Measurements from ENCODE around the gene PARVB.

PARVB gene

DNA sequence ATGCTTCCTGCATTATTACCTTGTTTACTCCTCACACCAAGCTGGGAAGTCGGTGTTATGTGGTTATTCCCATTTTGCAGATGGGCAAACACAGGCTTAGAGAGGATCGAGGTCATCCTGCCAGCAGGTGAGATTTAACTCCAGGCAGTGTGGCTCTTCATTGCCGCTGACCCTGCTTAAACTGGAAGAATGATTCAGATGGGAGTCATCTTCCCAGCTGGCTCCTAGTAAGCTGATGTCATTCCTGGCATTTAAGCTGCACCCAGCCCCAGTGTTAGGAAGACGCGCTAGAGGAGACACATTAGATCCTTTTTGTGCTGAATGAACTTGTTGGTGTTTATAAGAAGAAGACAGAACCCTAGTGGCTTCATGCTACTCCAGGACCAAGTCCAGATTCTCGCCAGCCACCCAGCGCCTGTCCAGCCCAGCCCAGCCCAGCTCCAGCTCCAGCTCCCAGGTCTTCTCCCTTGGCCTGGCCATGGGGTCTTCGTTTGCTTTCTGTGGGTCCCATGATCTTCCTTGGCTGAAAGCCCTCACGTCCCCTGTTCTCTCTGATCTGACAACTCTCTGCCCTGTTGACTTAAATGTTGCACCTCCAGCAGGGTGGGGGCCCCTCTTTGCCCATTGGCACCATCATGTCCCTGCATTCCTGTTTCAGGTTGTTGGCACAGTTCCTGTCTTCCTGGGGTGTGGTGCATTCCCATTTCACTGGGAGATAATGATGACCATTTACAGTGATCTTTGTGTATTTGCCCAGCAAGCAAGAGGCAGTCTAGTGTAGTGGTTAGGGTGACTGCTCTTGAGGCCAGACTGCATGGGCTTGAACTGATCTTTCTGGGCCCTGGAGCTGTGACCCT lies 13.6 kb downstream of the PARVB start:
- no peaks in the 10 kb centered on the region for H3K4me1 ChIP-seq (ENCODE audit: control insufficient read depth, insufficient read depth, low read length)
- H3K4me3 ChIP-seq (ENCODE audit: insufficient read depth, low read depth, low read length), result no peak overlapping the region
- no peaks in the 10 kb centered on the region for H3K36me3 ChIP-seq (ENCODE audit: control insufficient read depth, insufficient read depth, low read length)
- no peak overlapping the region for H3K27ac ChIP-seq (ENCODE audit: insufficient read depth, low read depth, low read length, poor library complexity, severe bottlenecking)
- WGBS, 2 experiments, result 90 to 91% methylated on average over 9 of the region's 9 CpGs
- H3K27me3 ChIP-seq (ENCODE audit: control insufficient read depth, insufficient read depth, low read length, poor library complexity, severe bottlenecking), result no peaks in the 10 kb centered on the region
- H3K9me3 ChIP-seq (ENCODE audit: control insufficient read depth, low read length), result no peaks in the 10 kb centered on the region

DNA sequence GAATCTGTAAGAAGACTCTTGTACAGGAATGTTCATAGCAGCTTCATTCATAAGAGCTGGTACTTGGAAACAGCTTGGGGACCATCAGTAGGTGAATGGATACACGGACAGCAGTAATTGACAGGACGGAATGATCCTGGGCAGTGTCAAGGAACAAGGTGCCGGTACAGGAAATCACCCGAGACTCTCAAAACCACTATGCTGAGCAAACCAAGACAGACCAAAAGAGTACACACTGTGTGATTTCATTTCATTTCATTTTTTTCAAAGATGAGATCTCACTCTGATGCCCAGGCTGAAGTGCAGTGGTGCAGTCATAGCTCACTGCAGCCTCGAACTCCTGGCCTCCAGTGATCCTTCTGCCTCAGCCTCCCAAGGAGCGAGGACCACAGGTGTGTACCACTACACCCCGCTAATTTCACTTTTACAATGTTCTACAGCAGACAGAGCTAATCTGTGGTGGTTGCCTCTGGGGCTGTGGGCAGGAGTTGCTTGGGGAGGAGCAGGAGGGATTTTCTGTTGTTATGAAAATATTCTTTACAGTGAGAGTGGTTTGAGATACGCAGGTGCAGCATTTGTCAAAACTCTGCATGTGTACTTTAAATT lies 15.6 kb downstream of the PARVB start:
- WGBS, 2 experiments, result 94 to 95% methylated on average over 8 of the region's 8 CpGs
- Histone ChIP-seq H3K27ac (ENCODE audit: insufficient read depth, low read depth, low read length, poor library complexity, severe bottlenecking) (no peak overlapping the region), H3K4me1 (ENCODE audit: control insufficient read depth, insufficient read depth, low read length) (no peaks in the 10 kb centered on the region)

DNA sequence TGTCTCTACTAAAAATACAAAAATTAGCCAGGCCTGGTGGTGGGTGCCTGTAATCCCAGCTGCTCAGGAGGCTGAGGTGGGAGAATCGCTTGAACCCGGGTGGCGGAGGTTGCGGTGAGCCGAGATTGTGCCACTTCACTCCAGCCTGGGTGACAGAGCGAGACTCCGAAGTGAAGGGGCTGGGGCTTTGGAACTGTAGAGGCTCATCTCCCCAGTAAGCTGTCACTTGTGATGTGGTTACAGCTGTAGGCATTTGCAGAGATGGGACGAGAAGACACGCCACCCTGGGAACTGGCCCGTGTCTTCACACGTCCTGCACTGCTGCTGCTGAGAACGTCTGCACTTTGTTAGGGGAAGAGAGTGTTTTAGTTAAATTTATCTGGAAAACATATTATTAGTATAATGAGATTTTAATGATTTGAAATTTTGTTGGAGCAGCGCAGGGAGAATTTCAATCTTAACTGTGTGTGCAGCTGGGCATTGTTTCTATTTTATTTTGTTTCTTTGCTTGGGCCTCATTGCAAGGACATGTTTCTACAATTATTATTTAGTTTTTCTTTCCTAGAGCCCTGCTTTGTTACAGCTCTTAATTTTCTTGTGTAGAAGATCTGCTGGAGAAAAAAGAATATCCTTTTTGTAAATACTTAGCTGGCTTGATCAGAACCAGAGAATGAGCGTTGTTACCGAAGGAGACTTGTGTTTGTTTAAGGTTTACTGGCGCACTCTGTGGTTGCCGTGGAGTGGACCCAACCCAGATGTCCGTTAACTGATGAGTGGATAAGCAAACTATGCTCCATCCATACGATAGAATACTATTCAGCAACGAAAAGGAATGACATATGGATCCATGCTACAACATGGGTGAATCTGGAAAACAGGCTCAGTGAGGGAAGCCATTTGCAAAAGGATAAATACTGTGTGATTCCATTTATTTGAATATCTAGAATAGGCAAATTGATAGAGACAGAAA lies 18.4 kb downstream of the PARVB start:
- H3K27me3 ChIP-seq (ENCODE audit: control insufficient read depth, insufficient read depth, low read length, poor library complexity, severe bottlenecking), result no peaks in the 10 kb centered on the region
- no peaks in the 10 kb centered on the region for H3K4me1 ChIP-seq (ENCODE audit: control insufficient read depth, insufficient read depth, low read length)
- H3K4me3 ChIP-seq (ENCODE audit: insufficient read depth, low read depth, low read length), result no peak overlapping the region
- H3K36me3 ChIP-seq (ENCODE audit: control insufficient read depth, insufficient read depth, low read length), result no peaks in the 10 kb centered on the region
- 94 to 95% methylated on average over 20 of the region's 20 CpGs for WGBS, 2 experiments
- no peaks in the 10 kb centered on the region for H3K9me3 ChIP-seq (ENCODE audit: control insufficient read depth, low read length)
- no peak overlapping the region for H3K27ac ChIP-seq (ENCODE audit: insufficient read depth, low read depth, low read length, poor library complexity, severe bottlenecking)

More for the DNA sequence above, 15.6 kb downstream of the PARVB start:
- Histone ChIP-seq H3K9me3 (ENCODE audit: control insufficient read depth, low read length) (no peaks in the 10 kb centered on the region), H3K27me3 (ENCODE audit: control insufficient read depth, insufficient read depth, low read length, poor library complexity, severe bottlenecking) (no peaks in the 10 kb centered on the region), H3K36me3 (ENCODE audit: control insufficient read depth, insufficient read depth, low read length) (no peaks in the 10 kb centered on the region), H3K4me3 (ENCODE audit: insufficient read depth, low read depth, low read length) (no peak overlapping the region)

DNA sequence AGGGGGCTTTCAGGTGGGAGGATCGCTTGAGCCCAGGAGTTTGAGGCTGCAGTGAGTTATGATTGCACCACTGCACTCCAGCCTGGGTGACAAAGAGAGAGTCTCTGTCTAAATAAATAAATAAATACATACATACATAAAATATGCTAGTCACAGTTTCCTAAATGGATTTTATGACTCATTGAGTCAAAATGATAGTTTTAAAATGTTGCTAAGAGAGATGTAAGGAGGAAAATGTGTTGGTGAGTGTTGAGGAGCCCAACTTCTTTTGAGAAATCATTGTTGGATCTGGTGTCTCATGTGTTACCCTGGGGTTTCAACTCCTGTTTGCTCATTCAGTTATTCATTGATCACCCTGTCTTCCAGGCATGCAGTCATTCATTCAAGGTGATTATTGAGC lies 21.0 kb downstream of the PARVB start:
- Histone ChIP-seq H3K4me3 (ENCODE audit: insufficient read depth, low read depth, low read length) (no peak overlapping the region), H3K36me3 (ENCODE audit: control insufficient read depth, insufficient read depth, low read length) (no peaks in the 10 kb centered on the region), H3K27ac (ENCODE audit: insufficient read depth, low read depth, low read length, poor library complexity, severe bottlenecking) (no peak overlapping the region), H3K9me3 (ENCODE audit: control insufficient read depth, low read length) (no peaks in the 10 kb centered on the region), H3K4me1 (ENCODE audit: control insufficient read depth, insufficient read depth, low read length) (peaks cover 8% of the 10 kb centered on the region), H3K27me3 (ENCODE audit: control insufficient read depth, insufficient read depth, low read length, poor library complexity, severe bottlenecking) (no peaks in the 10 kb centered on the region)
- WGBS, 2 experiments, result 83 to 88% methylated on average over 1 of the region's 1 CpG

DNA sequence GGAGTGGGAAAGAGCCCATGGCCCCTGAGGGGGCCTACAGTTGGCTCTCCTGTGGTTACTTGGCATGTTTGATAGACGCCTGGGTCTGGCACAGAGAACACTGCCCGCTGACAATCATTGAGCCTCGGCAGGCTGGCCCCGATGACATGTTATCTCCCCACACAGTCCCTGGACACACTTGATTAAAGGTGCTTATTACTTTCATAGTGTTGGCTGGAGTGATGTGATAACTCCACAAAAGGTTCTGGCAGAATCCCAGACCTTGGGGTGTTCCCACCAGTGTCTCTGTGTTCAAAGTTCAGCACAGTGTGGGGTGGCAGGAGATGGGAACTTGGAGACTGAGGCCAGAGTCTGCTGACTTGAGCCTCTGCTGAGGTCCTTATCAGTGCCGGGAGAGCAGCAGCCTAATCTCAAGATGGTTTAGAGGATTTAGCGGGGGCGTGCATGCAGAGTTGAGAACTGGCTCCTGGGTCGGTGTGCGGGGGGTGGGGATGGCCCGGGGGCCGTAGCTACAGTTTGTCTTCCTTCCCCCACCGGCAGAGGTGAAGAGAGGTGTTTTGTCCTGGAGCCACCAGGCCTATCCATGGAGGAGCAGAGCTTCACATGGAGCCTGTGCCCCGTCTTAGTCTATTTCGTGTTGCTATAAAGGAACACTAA lies 22.5 kb downstream of the PARVB start:
- H3K27ac ChIP-seq (ENCODE audit: insufficient read depth, low read depth, low read length, poor library complexity, severe bottlenecking), result no peak overlapping the region
- H3K36me3 ChIP-seq (ENCODE audit: control insufficient read depth, insufficient read depth, low read length), result no peaks in the 10 kb centered on the region
- no peaks in the 10 kb centered on the region for H3K27me3 ChIP-seq (ENCODE audit: control insufficient read depth, insufficient read depth, low read length, poor library complexity, severe bottlenecking)
- H3K4me3 ChIP-seq (ENCODE audit: insufficient read depth, low read depth, low read length), result no peak overlapping the region
- WGBS, 2 experiments, result 92 to 94% methylated on average over 14 of the region's 14 CpGs
- H3K9me3 ChIP-seq (ENCODE audit: control insufficient read depth, low read length), result no peaks in the 10 kb centered on the region
- peaks cover 8% of the 10 kb centered on the region for H3K4me1 ChIP-seq (ENCODE audit: control insufficient read depth, insufficient read depth, low read length)

DNA sequence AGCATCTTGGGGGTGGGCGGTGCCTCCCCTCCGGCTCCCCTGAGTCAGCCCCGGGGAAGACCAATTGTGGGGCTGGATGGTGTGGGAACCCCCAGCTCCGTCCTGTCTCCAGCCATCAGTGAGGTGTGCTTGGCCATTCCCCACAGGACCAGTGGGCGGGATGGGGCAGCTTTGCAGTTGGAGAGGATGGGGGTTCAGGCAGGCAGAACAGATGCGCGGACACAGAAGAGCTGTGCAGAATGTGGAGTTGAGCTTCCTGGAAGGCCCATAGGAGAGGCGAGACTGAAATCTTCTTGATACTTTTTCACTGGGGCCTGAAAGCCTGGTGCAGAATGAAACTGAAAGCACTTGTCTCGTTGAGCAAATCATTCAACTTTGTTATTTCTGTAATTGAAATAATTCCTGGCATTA lies 23.8 kb downstream of the PARVB start:
- Histone ChIP-seq H3K4me3 (ENCODE audit: insufficient read depth, low read depth, low read length) (no peak overlapping the region), H3K9me3 (ENCODE audit: control insufficient read depth, low read length) (no peaks in the 10 kb centered on the region), H3K27me3 (ENCODE audit: control insufficient read depth, insufficient read depth, low read length, poor library complexity, severe bottlenecking) (no peaks in the 10 kb centered on the region), H3K36me3 (ENCODE audit: control insufficient read depth, insufficient read depth, low read length) (no peaks in the 10 kb centered on the region), H3K27ac (ENCODE audit: insufficient read depth, low read depth, low read length, poor library complexity, severe bottlenecking) (no peak overlapping the region), H3K4me1 (ENCODE audit: control insufficient read depth, insufficient read depth, low read length) (peaks cover 13% of the 10 kb centered on the region)
- 92 to 98% methylated on average over 9 of the region's 9 CpGs for WGBS, 2 experiments

DNA sequence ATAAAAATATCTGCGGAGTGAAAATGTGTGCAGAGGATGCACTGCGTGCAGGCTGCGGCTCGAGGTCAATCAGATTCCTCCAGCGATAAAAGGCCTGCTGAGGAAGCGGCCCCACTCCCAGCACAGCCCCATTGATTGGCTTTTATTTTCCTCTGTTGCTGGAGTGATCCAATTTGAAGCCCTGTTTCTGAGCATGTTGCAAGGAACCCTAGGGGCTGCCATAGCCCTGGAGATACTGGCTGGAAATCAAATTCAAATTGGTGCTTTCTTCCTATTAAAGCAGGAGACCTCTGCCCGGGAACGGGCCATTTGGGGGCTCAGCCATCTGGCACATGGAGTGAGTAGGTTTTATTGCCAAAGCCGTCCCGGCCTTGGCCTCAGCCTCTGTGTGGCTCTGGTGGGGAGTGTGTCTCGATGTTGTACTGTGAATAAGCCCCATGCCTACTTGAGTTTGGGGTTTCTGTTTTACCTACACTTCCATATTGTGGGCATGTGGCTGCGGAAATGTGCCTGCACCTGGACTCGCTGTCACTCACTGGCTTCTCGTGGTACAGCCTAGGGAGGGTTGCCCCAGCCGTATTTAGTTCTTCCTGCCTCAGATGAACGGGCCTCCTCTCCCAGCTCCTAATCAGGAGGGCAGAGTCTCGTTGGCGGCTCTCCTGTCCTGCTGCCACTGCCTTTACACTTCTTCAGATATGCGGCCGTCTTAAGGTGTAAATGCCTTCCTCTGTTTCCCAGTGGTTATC lies 25.6 kb downstream of the PARVB start:
- no peaks in the 10 kb centered on the region for H3K9me3 ChIP-seq (ENCODE audit: control insufficient read depth, low read length)
- H3K4me3 ChIP-seq (ENCODE audit: insufficient read depth, low read depth, low read length), result no peak overlapping the region
- no peaks in the 10 kb centered on the region for H3K36me3 ChIP-seq (ENCODE audit: control insufficient read depth, insufficient read depth, low read length)
- no peak overlapping the region for H3K27ac ChIP-seq (ENCODE audit: insufficient read depth, low read depth, low read length, poor library complexity, severe bottlenecking)
- WGBS, 2 experiments, result 89 to 91% methylated on average over 20 of the region's 20 CpGs
- H3K4me1 ChIP-seq (ENCODE audit: control insufficient read depth, insufficient read depth, low read length), result peaks cover 13% of the 10 kb centered on the region
- no peaks in the 10 kb centered on the region for H3K27me3 ChIP-seq (ENCODE audit: control insufficient read depth, insufficient read depth, low read length, poor library complexity, severe bottlenecking)

DNA sequence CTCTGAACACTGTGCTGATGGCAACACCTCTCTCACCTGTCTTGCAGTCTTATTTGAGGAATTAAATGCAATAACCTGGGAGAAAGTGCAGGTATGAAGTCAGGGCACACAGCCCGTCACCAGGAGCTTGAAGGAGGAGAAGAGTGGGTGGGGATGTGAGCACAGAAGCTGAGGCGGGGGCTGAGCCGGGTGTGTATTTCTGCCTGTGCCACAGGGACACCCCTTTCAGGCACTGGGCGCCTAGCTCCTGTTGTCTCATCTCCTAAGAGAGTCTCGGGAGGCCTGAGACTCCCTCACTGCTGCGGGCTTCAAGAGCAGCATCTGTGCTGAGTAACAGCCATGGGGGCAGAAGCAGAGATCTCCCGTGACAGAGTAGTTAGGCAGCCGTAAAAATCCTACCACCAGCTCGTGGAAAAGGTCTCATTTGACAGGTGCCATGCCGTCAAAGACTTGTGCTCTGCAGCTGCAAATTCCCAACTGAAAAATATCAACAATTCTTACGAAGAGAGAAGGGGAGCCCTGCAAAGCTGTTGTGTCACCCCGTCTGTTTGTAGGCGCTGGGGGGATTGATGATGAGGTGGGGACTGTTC lies 26.8 kb downstream of the PARVB start:
- Histone ChIP-seq H3K36me3 (ENCODE audit: control insufficient read depth, insufficient read depth, low read length) (no peaks in the 10 kb centered on the region), H3K9me3 (ENCODE audit: control insufficient read depth, low read length) (no peaks in the 10 kb centered on the region), H3K27ac (ENCODE audit: insufficient read depth, low read depth, low read length, poor library complexity, severe bottlenecking) (no peak overlapping the region), H3K4me1 (ENCODE audit: control insufficient read depth, insufficient read depth, low read length) (peaks cover 13% of the 10 kb centered on the region), H3K4me3 (ENCODE audit: insufficient read depth, low read depth, low read length) (no peak overlapping the region), H3K27me3 (ENCODE audit: control insufficient read depth, insufficient read depth, low read length, poor library complexity, severe bottlenecking) (no peaks in the 10 kb centered on the region)
- WGBS, 2 experiments, result 87 to 89% methylated on average over 13 of the region's 13 CpGs

DNA sequence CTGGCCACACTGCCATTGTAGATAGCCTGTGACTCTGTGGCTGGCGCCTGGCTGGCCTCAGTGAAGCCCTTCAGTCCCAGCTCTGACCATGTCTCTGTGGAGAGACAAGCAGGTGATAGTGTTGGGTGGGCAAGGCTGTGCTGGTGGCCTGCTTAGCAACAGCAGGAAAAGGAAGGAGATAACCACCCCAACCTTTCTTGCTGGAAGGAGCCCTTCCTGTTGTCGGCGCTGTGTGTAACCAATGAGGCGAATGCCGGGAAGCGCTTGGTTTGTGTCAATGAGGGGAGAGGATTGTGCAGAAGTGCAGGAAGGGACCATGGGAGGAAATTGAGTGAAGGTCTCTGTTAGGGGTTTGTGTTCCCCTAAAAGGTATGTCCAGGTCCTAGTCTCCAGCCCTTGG lies 27.3 kb downstream of the PARVB start:
- Histone ChIP-seq H3K9me3 (ENCODE audit: control insufficient read depth, low read length) (no peaks in the 10 kb centered on the region), H3K4me1 (ENCODE audit: control insufficient read depth, insufficient read depth, low read length) (peaks cover 13% of the 10 kb centered on the region), H3K27ac (ENCODE audit: insufficient read depth, low read depth, low read length, poor library complexity, severe bottlenecking) (no peak overlapping the region), H3K27me3 (ENCODE audit: control insufficient read depth, insufficient read depth, low read length, poor library complexity, severe bottlenecking) (no peaks in the 10 kb centered on the region), H3K36me3 (ENCODE audit: control insufficient read depth, insufficient read depth, low read length) (no peaks in the 10 kb centered on the region), H3K4me3 (ENCODE audit: insufficient read depth, low read depth, low read length) (no peak overlapping the region)
- 93 to 96% methylated on average over 6 of the region's 6 CpGs for WGBS, 2 experiments
